ENCODE results near the gene ZNF410. TPM values are rescaled to one million over a fixed set of nuclear protein-coding genes. Genes with fewer than 3 reads are reported as not detected.

ZNF410 gene
- total RNA-seq, 1 donor from 2014 or later = 55.1 TPM

DNA sequence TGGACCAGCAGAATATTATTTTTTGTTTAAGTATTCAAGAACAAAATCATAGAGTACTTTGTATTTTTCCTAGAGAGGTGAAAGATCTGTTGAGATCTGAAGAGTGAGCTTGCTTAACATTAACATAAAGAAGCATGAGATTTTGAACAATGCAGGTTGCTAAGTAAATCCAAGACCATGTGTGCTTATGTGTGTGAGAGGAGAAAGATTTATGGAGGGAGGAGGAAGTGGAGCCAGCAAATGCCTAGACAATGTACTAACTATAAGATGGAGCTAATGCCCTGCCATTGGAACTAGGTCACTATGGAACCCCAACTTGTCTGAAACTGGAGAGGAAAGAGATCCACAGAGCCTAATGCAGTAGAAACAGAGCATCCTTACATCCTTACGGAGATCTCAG is 49.9 kb downstream of the ZNF410 start:
- Histone ChIP-seq H3K4me3 (no peak overlapping the region), H3F3A (ENCODE audit: low read depth) (peaks cover 5% of the 10 kb centered on the region), H3K4me1 (no peaks in the 10 kb centered on the region), H3K9me3 (ENCODE audit: low read depth) (no peaks in the 10 kb centered on the region), H3K27me3 (no peaks in the 10 kb centered on the region), H2AFZ (replicated peaks) (no peak overlapping the region), H4K20me1 (ENCODE audit: low read depth) (no peaks in the 10 kb centered on the region), H3K9ac (no peak overlapping the region), H3K27ac (peak overlapping the region; percentile 20), H3K36me3 (no peaks in the 10 kb centered on the region), H3K79me2 (ENCODE audit: low read depth) (no peaks in the 10 kb centered on the region), H3K4me2 (no peak overlapping the region)
- no peaks in the 10 kb centered on the region for H3K27me3 Mint-ChIP-seq (ENCODE audit: insufficient read depth, low read depth)
- H3K4me1 Mint-ChIP-seq = no peaks in the 10 kb centered on the region
- no peak overlapping the region for H3K4me3 Mint-ChIP-seq
- DNase-seq (ENCODE audit: low spot score) = no peak
- H3K9me3 Mint-ChIP-seq = no peaks in the 10 kb centered on the region
- no peak for TF ChIP-seq EZH2phosphoT487 (IDR thresholded peaks at IDR 0.05)
- H3K36me3 Mint-ChIP-seq = peaks cover 7% of the 10 kb centered on the region
- no peak overlapping the region for H3K27ac Mint-ChIP-seq

GRCh38 chr14:73937012-73937411 is 50.4 kb downstream of the ZNF410 start:
- Histone ChIP-seq H3K4me1 (no peaks in the 10 kb centered on the region), H3K27me3 (no peaks in the 10 kb centered on the region), H3K27ac (no peak overlapping the region), H3K9me3 (ENCODE audit: low read depth) (no peaks in the 10 kb centered on the region), H3K4me3 (no peak overlapping the region), H3K9ac (no peak overlapping the region), H2AFZ (replicated peaks) (no peak overlapping the region), H4K20me1 (ENCODE audit: low read depth) (no peaks in the 10 kb centered on the region), H3K4me2 (no peak overlapping the region), H3K36me3 (no peaks in the 10 kb centered on the region), H3F3A (ENCODE audit: low read depth) (peaks cover 5% of the 10 kb centered on the region), H3K79me2 (ENCODE audit: low read depth) (no peaks in the 10 kb centered on the region)
- no peaks in the 10 kb centered on the region for H3K4me1 Mint-ChIP-seq
- DNase-seq (ENCODE audit: low spot score) = no peak
- H3K27me3 Mint-ChIP-seq (ENCODE audit: insufficient read depth, low read depth) = no peaks in the 10 kb centered on the region
- H3K4me3 Mint-ChIP-seq = no peak overlapping the region
- H3K27ac Mint-ChIP-seq = no peak overlapping the region
- no peaks in the 10 kb centered on the region for H3K9me3 Mint-ChIP-seq
- TF ChIP-seq EZH2phosphoT487 (IDR thresholded peaks at IDR 0.05) (no peak), EZH2 (IDR thresholded peaks at IDR 0.05) (no peak)
- TF ChIP-seq, protein P1, sequence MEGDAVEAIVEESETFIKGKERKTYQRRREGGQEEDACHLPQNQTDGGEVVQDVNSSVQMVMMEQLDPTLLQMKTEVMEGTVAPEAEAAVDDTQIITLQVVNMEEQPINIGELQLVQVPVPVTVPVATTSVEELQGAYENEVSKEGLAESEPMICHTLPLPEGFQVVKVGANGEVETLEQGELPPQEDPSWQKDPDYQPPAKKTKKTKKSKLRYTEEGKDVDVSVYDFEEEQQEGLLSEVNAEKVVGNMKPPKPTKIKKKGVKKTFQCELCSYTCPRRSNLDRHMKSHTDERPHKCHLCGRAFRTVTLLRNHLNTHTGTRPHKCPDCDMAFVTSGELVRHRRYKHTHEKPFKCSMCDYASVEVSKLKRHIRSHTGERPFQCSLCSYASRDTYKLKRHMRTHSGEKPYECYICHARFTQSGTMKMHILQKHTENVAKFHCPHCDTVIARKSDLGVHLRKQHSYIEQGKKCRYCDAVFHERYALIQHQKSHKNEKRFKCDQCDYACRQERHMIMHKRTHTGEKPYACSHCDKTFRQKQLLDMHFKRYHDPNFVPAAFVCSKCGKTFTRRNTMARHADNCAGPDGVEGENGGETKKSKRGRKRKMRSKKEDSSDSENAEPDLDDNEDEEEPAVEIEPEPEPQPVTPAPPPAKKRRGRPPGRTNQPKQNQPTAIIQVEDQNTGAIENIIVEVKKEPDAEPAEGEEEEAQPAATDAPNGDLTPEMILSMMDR (IDR thresholded peaks at IDR 0.05) = no peak
- H3K36me3 Mint-ChIP-seq = peaks cover 7% of the 10 kb centered on the region

GRCh38 chr14:73942180-73942579 is 55.5 kb downstream of the ZNF410 start:
- Mint-ChIP-seq H3K4me3 (no peak overlapping the region), H3K27ac (no peak overlapping the region), H3K9me3 (no peaks in the 10 kb centered on the region), H3K4me1 (no peaks in the 10 kb centered on the region), H3K36me3 (no peaks in the 10 kb centered on the region), H3K27me3 (ENCODE audit: insufficient read depth, low read depth) (peaks cover 4% of the 10 kb centered on the region)
- Histone ChIP-seq H3K27ac (no peak overlapping the region), H3K36me3 (no peaks in the 10 kb centered on the region), H3K4me3 (no peak overlapping the region), H3K9ac (no peak overlapping the region), H3K27me3 (no peaks in the 10 kb centered on the region), H3K9me3 (ENCODE audit: low read depth) (no peaks in the 10 kb centered on the region), H4K20me1 (ENCODE audit: low read depth) (no peaks in the 10 kb centered on the region), H2AFZ (replicated peaks) (no peak overlapping the region), H3K79me2 (ENCODE audit: low read depth) (no peaks in the 10 kb centered on the region), H3K4me1 (no peaks in the 10 kb centered on the region), H3F3A (ENCODE audit: low read depth) (no peaks in the 10 kb centered on the region), H3K4me2 (no peak overlapping the region)
- DNase-seq (ENCODE audit: low spot score) = no peak
- TF ChIP-seq, protein P1 (IDR thresholded peaks at IDR 0.05) = no peak
- TF ChIP-seq EZH2phosphoT487 (IDR thresholded peaks at IDR 0.05) (no peak), EZH2 (IDR thresholded peaks at IDR 0.05) (no peak)

- Mint-ChIP-seq H3K4me1 (no peaks in the 10 kb centered on the region), H3K27ac (no peak overlapping the region), H3K36me3 (no peaks in the 10 kb centered on the region), H3K4me3 (no peak overlapping the region), H3K27me3 (ENCODE audit: insufficient read depth, low read depth) (peaks cover 6% of the 10 kb centered on the region), H3K9me3 (no peaks in the 10 kb centered on the region)
- Histone ChIP-seq H4K20me1 (ENCODE audit: low read depth) (no peaks in the 10 kb centered on the region), H3K9ac (no peak overlapping the region), H3K27ac (no peak overlapping the region), H3K79me2 (ENCODE audit: low read depth) (no peaks in the 10 kb centered on the region), H3F3A (ENCODE audit: low read depth) (no peaks in the 10 kb centered on the region), H3K4me3 (no peak overlapping the region), H3K27me3 (no peaks in the 10 kb centered on the region), H3K36me3 (no peaks in the 10 kb centered on the region), H3K4me1 (no peaks in the 10 kb centered on the region), H2AFZ (replicated peaks) (no peak overlapping the region), H3K9me3 (ENCODE audit: low read depth) (no peaks in the 10 kb centered on the region), H3K4me2 (no peak overlapping the region)
- TF ChIP-seq, protein P1 (IDR thresholded peaks at IDR 0.05) = no peak
- TF ChIP-seq EZH2phosphoT487 (IDR thresholded peaks at IDR 0.05) (no peak), EZH2 (IDR thresholded peaks at IDR 0.05) (no peak)
- no peak for DNase-seq (ENCODE audit: low spot score)
Measured at GRCh38 chr14:73943083-73943482, 56.4 kb downstream of the ZNF410 start.
